Keratinocyte (primary cell): ENCODE results near the gene CACNB2. TPM values are rescaled to one million over a fixed set of nuclear protein-coding genes. Genes with fewer than 3 reads are reported as not detected.

Experiments
- DNase-seq: peaks from one replicate; pipeline ENCODE4 v3.0.0-alpha.2; 2011; ENCODE audit warnings: low read depth, missing footprints, low spot score
- FAIRE-seq: peaks from 2 replicates; lab custom pipeline; 2011; peaks lifted over from hg19 to GRCh38; lab: Jason Lieb, UNC
- H2AFZ ChIP-seq: 2 replicates; pipeline ENCODE4 v1.6.0; 2012; ENCODE audit warnings: low read length, control low read depth, inconsistent platforms; ENCODE audit not compliant: control insufficient read depth
- H3K27ac ChIP-seq: 2 replicates; pipeline ENCODE4 v1.5.1; 2011; ENCODE audit warnings: low read length; ENCODE audit not compliant: control insufficient read depth, insufficient read depth
- H3K27me3 ChIP-seq: 3 replicates; pipeline ENCODE4 v1.6.0; 2011; ENCODE audit warnings: low read length; ENCODE audit not compliant: control insufficient read depth, insufficient read depth; ENCODE audit errors: extremely low read depth
- H3K36me3 ChIP-seq, 2 experiments: 2 replicates in 1 of 2; 3 replicates in 1 of 2; pipeline ENCODE4 v1.5.1; 2011; ENCODE audit warnings: low read length in 2 of 2, mild to moderate bottlenecking in 1 of 2; ENCODE audit not compliant: control insufficient read depth in 2 of 2, insufficient read depth in 2 of 2; ENCODE audit errors: extremely low read depth in 1 of 2
- H3K4me1 ChIP-seq: 3 replicates; pipeline ENCODE4 v1.5.1; 2011; ENCODE audit warnings: low read length; ENCODE audit not compliant: control insufficient read depth, insufficient read depth; ENCODE audit errors: extremely low read depth
- H3K4me2 ChIP-seq: 3 replicates; pipeline ENCODE4 v1.6.0; 2011; ENCODE audit warnings: low read depth, low read length; ENCODE audit not compliant: control insufficient read depth, insufficient read depth; ENCODE audit errors: extremely low read depth
- H3K4me3 ChIP-seq, 3 experiments: fragments of 200-600 bp in 1 of 3; sonication (generic) in 1 of 3; 2 replicates in 2 of 3; 3 replicates in 1 of 3; pipeline ENCODE4 v1.5.1; 2011 to 2016; ENCODE audit warnings: low read length in 3 of 3, mild to moderate bottlenecking in 3 of 3, control low read depth in 2 of 3, inconsistent platforms in 1 of 3, low read depth in 1 of 3, mixed read lengths in 1 of 3, mixed run types in 1 of 3, moderate library complexity in 1 of 3; ENCODE audit not compliant: control insufficient read depth in 2 of 3, insufficient read depth in 2 of 3; ENCODE audit errors: extremely low read depth in 1 of 3
- H3K79me2 ChIP-seq: 2 replicates; pipeline ENCODE4 v1.6.0; 2012; ENCODE audit warnings: low read length; ENCODE audit not compliant: control insufficient read depth, insufficient read depth
- H3K9ac ChIP-seq: 3 replicates; pipeline ENCODE4 v1.6.0; 2011; ENCODE audit warnings: low read length; ENCODE audit not compliant: control insufficient read depth, insufficient read depth; ENCODE audit errors: extremely low read depth
- H3K9me1 ChIP-seq: 3 replicates; pipeline ENCODE4 v1.6.0; 2011; ENCODE audit warnings: low read length; ENCODE audit not compliant: control insufficient read depth, insufficient read depth; ENCODE audit errors: extremely low read depth
- H3K9me3 ChIP-seq: 2 replicates; pipeline ENCODE4 v1.5.1; 2012; ENCODE audit warnings: low read depth, low read length; ENCODE audit not compliant: control insufficient read depth
- H4K20me1 ChIP-seq: 3 replicates; pipeline ENCODE4 v1.6.0; 2011; ENCODE audit warnings: low read length; ENCODE audit not compliant: control insufficient read depth, insufficient read depth; ENCODE audit errors: extremely low read depth
- EZH2 ChIP-seq: IDR thresholded peaks from one replicate; pipeline ENCODE4 v1.6.1; 2012; ENCODE audit warnings: inconsistent platforms, mild to moderate bottlenecking, low read length, moderate library complexity
- dilution Hi-C: fragments of 300-500 bp; cut with MboI; formaldehyde crosslinking; loops from one replicate; pipeline ENCODE4 v1.7.0; 2020; ENCODE audit warnings: low sequenced_read_pairs; ENCODE audit not compliant: extremely low pct_ligation_motif_present
- polyA plus RNA-seq, 5 experiments: library from polyadenylated mRNA; depleted of rRNA in 3 of 5; stranded (reverse) in 3 of 5; stranded (forward) in 1 of 5; unstranded in 1 of 5; fragments of >200 nt; gene quantifications; 1 replicate in 1 of 5; 2 replicates in 3 of 5; 3 replicates in 1 of 5; pipeline versions ENCODE4 v1.2.1 to v1.2.3, GENCODE V29; 2011 to 2012; ENCODE audit warnings: missing spikeins in 2 of 5, low read depth in 1 of 5, low replicate concordance in 1 of 5
- TF ChIP-seq, protein P1 (sequence below), 3 experiments: IDR thresholded peaks in 1 of 3; conservative IDR thresholded peaks in 1 of 3; optimal IDR thresholded peaks in 1 of 3; 2 replicates in 2 of 3; 3 replicates in 1 of 3; pipeline versions ENCODE3 to v1.5.1; 2011; ENCODE audit warnings: low read length in 3 of 3, mild to moderate bottlenecking in 3 of 3, moderate library complexity in 2 of 3, control low read depth in 1 of 3, inconsistent platforms in 1 of 3; ENCODE audit not compliant: insufficient read depth in 2 of 3; ENCODE audit errors: extremely low read depth in 1 of 3

Gene CACNB2
- polyA plus RNA-seq, 1 donor (not counting 4 experiments of a cell fraction or from before 2014, with no cell fraction given) = 0.03 TPM

DNA sequence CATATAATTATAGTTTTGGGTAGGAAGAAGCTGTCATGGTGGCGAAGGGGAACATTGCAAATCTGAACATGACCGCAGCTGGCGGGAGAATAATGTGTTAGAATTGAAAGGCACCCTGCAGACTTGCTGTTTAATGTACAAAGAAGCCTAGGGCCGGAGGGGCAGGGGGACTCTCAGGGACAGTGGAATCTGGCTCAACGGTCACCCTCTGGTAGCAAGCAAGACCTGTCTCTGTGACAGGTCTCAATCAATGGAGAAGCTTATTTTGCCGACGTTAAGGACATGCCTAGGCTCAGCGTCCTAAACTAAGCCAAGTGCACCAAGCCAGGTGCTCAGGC lies 333.9 kb downstream of the CACNB2 start:
- DNase-seq (no peak), FAIRE-seq (no peak)
- Histone ChIP-seq H3K9ac (no peak overlapping the region), H3K4me1 (no peaks in the 10 kb centered on the region), H4K20me1 (no peaks in the 10 kb centered on the region), H3K36me3 (no peaks in the 10 kb centered on the region), H3K4me3 (no peak overlapping the region), H3K27me3 (no peaks in the 10 kb centered on the region), H3K4me2 (no peak overlapping the region), H3K9me1 (no peaks in the 10 kb centered on the region), H2AFZ (no peak overlapping the region), H3K79me2 (no peaks in the 10 kb centered on the region), H3K9me3 (no peaks in the 10 kb centered on the region), H3K27ac (no peak overlapping the region)
- dilution Hi-C loops = no loop called here
- TF ChIP-seq EZH2 = no peak
- TF ChIP-seq, protein P1, sequence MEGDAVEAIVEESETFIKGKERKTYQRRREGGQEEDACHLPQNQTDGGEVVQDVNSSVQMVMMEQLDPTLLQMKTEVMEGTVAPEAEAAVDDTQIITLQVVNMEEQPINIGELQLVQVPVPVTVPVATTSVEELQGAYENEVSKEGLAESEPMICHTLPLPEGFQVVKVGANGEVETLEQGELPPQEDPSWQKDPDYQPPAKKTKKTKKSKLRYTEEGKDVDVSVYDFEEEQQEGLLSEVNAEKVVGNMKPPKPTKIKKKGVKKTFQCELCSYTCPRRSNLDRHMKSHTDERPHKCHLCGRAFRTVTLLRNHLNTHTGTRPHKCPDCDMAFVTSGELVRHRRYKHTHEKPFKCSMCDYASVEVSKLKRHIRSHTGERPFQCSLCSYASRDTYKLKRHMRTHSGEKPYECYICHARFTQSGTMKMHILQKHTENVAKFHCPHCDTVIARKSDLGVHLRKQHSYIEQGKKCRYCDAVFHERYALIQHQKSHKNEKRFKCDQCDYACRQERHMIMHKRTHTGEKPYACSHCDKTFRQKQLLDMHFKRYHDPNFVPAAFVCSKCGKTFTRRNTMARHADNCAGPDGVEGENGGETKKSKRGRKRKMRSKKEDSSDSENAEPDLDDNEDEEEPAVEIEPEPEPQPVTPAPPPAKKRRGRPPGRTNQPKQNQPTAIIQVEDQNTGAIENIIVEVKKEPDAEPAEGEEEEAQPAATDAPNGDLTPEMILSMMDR (optimal IDR thresholded peaks at IDR 0.05 in 1 of 3, IDR thresholded peaks at IDR 0.05 in 1 of 3, conservative IDR thresholded peaks at IDR 0.05 in 1 of 3; ENCODE audit: extremely low read depth in 1 of 3, insufficient read depth in 2 of 3, low read length in 3 of 3) = no peak

- no peak for TF ChIP-seq EZH2
- TF ChIP-seq, protein P1 (optimal IDR thresholded peaks at IDR 0.05 in 1 of 3, IDR thresholded peaks at IDR 0.05 in 1 of 3, conservative IDR thresholded peaks at IDR 0.05 in 1 of 3; ENCODE audit: extremely low read depth in 1 of 3, insufficient read depth in 2 of 3, low read length in 3 of 3) = no peak
- Histone ChIP-seq H3K79me2 (no peaks in the 10 kb centered on the region), H3K9ac (no peak overlapping the region), H3K36me3 (no peaks in the 10 kb centered on the region), H3K9me3 (no peaks in the 10 kb centered on the region), H3K9me1 (no peaks in the 10 kb centered on the region), H3K27ac (no peak overlapping the region), H3K4me1 (no peaks in the 10 kb centered on the region), H3K4me3 (no peak overlapping the region), H3K27me3 (no peaks in the 10 kb centered on the region), H4K20me1 (no peaks in the 10 kb centered on the region), H2AFZ (no peak overlapping the region), H3K4me2 (no peak overlapping the region)
- no peak for FAIRE-seq
- no peak for DNase-seq
- dilution Hi-C loops = no loop called here
Observed at GRCh38 chr10:18476076-18476647, 335.9 kb downstream of the CACNB2 start.
